HG03469 (cell line): ENCODE data around the gene ASPHD1.
"Not testable (repeated sequence)": the region's sequence is repeated elsewhere in the genome, so short reads cannot be mapped to it uniquely, and the experiment has no call there.

Experiments used
- ATAC-seq: cut with Tn5 transposase; IDR thresholded peaks from one replicate; pipeline ENCODE4 v1.9.1; 2021; ENCODE audit warnings: mild to moderate bottlenecking, moderate library complexity, moderate number of reproducible peaks; ENCODE audit not compliant: unreplicated experiment

ASPHD1 gene

DNA sequence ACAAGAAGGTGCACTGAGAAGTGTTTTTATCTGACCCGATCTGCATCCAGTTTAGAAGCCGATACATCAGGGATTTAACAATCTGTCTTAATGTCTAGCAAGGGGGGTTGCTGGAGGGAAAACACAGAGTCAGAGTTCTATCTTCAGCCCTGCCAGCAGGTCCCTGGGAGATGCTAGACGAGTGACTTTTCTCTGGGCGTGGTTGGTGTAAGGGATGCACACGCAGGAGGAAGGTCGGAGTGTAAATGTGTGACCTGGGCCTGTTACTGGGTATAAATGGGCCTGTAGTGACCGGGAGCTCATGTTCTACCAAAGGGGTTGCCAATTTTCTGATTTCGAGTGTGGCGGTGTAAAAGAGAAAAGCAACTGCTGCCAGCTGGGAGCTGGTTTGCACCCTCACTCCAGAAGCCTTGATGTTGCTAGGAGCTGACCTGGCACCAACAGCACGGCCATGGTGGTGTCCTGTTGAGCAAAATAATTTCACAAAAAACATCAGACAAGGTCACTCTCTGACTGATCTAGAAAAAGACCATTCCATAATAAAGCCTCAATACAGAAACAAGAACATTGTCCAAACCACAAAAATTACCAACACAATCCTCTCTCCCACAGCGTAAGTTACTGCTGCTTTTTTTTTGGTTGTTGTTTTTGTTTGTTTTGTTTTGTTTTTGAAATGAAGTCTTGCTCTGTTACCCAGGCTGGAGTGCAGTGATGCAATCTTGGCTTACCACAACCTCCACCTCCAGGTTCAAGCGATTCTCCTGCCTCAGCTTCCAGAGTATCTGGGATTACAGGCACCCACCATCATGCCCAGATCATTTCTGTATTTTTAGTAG, 27.0 kb downstream of the ASPHD1 start:
- no peak for ATAC-seq

- ATAC-seq, result not testable (repeated sequence)
Measured at GRCh38 chr16:29931750-29932149, 31.5 kb downstream of the ASPHD1 start.

DNA sequence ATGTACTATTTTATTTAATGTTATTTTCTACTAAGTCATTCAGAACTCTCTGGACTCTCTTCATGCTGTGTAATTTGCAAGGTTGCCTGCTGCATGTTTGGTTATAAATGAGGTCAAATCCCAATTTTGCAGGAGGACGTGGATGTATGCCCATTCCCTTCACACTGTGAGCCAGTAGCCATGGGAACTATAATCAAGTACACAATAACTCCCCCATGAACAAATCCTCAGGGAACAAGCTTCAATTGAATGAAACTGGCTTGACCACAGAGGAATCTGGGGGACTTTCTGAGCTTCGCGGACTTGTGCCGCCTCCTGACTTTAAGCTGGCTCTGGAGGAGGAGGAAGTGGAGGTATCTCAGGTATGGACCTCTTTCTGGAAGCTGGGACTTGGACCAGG, 40.4 kb downstream of the ASPHD1 start:
- ATAC-seq, result no peak

GRCh38 chr16:29943846-29944799, 43.8 kb downstream of the ASPHD1 start:
- ATAC-seq, result no peak

- no peak for ATAC-seq
Measured at GRCh38 chr16:29947897-29948296, 47.6 kb downstream of the ASPHD1 start.

DNA sequence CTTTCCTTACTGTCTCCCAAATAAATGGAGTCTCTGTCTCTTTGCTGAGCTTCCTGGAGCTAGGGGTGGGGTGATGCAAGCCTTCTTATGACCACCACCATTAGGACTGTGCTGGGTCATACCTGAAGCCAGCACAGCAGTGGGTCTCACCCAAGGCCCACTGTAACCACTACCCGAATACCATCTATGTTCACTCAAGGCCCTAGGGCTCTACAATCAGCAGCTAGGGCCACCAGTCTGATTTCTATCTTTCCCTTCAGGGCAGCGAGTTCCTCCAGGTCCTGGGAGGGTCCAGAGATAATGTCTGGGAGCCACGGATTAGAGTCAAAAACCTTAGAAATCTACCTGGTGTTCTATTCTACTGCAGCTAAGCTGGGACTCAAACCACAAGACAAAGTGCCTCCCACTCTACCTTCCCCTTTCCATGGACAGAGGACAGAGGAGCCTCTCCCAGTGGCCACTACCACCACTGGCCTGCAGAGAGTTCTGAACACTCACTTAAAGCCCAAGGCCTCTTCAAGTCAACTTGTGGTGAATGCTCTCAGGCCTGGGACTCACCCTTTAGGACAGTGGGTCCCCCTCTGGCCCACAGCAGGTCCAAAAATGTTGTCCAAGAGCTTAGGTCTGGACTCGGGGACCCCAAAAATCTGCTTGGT, 50.6 kb downstream of the ASPHD1 start:
- no peak for ATAC-seq

DNA sequence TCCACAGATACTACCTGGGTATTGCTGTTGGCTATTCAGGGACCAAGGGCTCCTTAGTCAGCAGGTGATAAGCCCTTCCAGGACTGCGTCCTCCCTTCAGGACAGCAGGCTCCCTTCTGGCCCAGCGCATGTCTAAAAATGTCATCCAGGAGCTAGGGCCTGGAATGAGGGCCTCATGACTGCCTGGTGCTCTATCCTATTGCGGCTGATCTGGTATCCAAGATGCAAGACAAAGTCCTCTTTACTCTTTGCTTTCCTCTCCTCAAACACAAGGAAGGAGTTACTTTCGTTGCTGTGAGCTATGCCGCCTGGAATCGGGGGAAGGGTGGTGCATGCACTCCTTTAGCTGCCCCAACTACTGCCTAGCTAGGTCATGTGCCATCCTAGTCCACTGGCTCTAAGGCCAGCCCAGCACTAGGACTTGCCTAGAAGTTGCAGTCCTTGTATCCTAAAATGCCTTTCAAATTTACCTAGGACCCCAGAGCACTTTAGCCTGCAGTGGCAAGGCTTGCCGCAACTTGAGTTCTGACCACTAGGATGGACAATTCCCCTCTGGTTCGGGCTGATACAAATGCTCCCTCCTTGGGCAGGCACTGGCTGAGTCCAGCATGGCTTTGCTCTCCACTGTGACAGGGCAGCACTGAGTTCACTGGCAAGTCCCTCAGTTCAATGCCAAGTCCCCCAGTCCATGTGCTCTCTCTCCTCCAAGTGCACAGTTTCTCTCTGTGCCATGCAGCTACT, 51.5 kb downstream of the ASPHD1 start:
- no peak for ATAC-seq
